Nephron progenitor cell (in vitro differentiated cells): ENCODE results near the gene FLNA.
"Not testable (repeated sequence)": the region's sequence is repeated elsewhere in the genome, so short reads cannot be mapped to it uniquely, and the experiment has no call there.

Source experiments
- DNase-seq: peaks from one replicate; pipeline ENCODE4 v3.0.0; 2021
- H3K27ac Mint-ChIP-seq: 2 replicates; pipeline ENCODE4 v1.8.0; 2021; ENCODE audit warnings: mild to moderate bottlenecking, moderate library complexity, mixed read lengths
- H3K27me3 Mint-ChIP-seq: 2 replicates; pipeline ENCODE4 v1.8.0; 2021; ENCODE audit warnings: mild to moderate bottlenecking, low read depth, mixed read lengths; ENCODE audit not compliant: poor library complexity
- H3K36me3 Mint-ChIP-seq: 2 replicates; pipeline ENCODE4 v1.8.0; 2021; ENCODE audit warnings: low read depth, mixed read lengths
- H3K4me1 Mint-ChIP-seq: 2 replicates; pipeline ENCODE4 v1.8.0; 2021; ENCODE audit warnings: mixed read lengths
- H3K4me3 Mint-ChIP-seq: 2 replicates; pipeline ENCODE4 v1.8.0; 2021; ENCODE audit warnings: mild to moderate bottlenecking, moderate library complexity, mixed read lengths
- H3K9me3 Mint-ChIP-seq: 2 replicates; pipeline ENCODE4 v1.8.0; 2021; ENCODE audit warnings: mild to moderate bottlenecking, moderate library complexity, mixed read lengths
- TF ChIP-seq, protein P1 (sequence below): fragments of 200-600 bp; sonication (generic); IDR thresholded peaks from 2 replicates; pipeline ENCODE4 v1.5.0; 2021; ENCODE audit warnings: antibody characterized with exemption

The FLNA gene

DNA sequence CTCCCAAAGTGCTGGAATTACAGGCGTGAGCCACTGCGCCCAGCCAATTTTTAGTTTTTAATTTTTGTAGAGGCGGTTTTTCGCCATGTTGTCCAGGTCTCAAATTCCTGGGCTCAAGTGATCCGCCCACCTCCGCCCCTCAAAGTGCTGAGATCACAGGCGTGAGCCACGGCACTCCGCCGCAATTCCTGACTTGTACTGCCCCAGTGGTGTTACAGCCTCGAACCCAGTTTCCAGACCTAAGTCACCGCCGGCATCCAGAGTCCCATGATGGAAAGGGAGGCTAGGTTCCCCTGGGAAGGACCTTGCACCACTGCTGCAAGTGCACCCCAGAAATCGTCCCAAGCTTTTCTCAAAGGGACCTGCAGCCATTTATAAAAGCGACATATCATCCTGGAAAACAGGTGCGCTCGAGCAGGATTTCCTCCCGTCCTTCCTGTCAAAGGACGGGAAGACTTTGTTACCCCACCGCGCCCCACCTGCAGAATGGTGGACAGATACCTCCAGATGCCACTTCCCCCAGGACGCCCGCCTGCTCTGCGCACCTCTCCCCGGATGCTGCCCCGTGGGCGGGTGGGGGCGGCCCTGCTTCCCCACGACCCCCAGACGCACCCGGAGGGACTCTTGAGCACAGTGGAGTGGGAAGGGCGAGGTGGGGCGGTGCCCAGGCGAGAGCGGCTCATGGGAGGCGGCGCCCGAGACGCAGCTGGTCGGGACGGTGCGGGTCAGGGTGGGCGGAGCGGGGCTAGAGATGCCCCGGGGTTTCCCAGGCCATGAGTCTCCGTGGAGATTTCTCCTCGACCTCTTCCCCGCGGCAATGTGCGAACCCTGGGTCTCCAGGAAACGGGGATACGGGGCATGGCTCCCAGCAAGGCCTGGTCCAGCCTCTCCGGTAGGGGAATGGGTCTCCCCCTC lies 22.8 kb upstream of the FLNA start:
- TF ChIP-seq, protein P1, sequence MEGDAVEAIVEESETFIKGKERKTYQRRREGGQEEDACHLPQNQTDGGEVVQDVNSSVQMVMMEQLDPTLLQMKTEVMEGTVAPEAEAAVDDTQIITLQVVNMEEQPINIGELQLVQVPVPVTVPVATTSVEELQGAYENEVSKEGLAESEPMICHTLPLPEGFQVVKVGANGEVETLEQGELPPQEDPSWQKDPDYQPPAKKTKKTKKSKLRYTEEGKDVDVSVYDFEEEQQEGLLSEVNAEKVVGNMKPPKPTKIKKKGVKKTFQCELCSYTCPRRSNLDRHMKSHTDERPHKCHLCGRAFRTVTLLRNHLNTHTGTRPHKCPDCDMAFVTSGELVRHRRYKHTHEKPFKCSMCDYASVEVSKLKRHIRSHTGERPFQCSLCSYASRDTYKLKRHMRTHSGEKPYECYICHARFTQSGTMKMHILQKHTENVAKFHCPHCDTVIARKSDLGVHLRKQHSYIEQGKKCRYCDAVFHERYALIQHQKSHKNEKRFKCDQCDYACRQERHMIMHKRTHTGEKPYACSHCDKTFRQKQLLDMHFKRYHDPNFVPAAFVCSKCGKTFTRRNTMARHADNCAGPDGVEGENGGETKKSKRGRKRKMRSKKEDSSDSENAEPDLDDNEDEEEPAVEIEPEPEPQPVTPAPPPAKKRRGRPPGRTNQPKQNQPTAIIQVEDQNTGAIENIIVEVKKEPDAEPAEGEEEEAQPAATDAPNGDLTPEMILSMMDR = no peak
- Mint-ChIP-seq H3K9me3 (peaks cover 40% of the 10 kb centered on the region), H3K4me3 (peak overlapping the region; percentile 98), H3K27ac (peak overlapping the region; percentile 99), H3K4me1 (peaks cover 19% of the 10 kb centered on the region), H3K36me3 (peaks cover 21% of the 10 kb centered on the region), H3K27me3 (peaks cover 7% of the 10 kb centered on the region)
- DNase-seq = peak; percentile 63

DNA sequence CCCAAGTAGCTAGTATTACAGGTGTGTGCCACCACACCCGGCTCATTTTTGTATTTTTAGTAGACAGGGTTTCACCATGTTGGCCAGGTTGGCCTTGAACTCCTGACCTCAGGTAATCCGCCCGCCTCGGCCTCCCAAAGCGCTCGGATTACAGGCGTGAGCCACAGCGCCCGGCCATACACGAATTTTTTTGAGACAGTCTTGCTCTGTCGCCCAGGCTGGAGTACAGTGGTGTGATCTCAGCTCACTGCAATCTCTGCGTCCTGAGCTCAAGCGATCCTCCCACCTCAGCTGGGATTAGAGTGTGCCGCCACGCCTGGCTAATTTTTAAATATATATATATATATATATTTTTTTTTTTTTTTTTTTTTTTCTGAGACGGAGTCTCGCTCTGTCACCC lies 21.9 kb upstream of the FLNA start:
- not testable (repeated sequence) for H3K27ac Mint-ChIP-seq, DNase-seq, H3K4me3 Mint-ChIP-seq, H3K27me3 Mint-ChIP-seq
- Mint-ChIP-seq H3K36me3 (peaks cover 21% of the 10 kb centered on the region), H3K9me3 (peaks cover 37% of the 10 kb centered on the region), H3K4me1 (peaks cover 19% of the 10 kb centered on the region)

DNA sequence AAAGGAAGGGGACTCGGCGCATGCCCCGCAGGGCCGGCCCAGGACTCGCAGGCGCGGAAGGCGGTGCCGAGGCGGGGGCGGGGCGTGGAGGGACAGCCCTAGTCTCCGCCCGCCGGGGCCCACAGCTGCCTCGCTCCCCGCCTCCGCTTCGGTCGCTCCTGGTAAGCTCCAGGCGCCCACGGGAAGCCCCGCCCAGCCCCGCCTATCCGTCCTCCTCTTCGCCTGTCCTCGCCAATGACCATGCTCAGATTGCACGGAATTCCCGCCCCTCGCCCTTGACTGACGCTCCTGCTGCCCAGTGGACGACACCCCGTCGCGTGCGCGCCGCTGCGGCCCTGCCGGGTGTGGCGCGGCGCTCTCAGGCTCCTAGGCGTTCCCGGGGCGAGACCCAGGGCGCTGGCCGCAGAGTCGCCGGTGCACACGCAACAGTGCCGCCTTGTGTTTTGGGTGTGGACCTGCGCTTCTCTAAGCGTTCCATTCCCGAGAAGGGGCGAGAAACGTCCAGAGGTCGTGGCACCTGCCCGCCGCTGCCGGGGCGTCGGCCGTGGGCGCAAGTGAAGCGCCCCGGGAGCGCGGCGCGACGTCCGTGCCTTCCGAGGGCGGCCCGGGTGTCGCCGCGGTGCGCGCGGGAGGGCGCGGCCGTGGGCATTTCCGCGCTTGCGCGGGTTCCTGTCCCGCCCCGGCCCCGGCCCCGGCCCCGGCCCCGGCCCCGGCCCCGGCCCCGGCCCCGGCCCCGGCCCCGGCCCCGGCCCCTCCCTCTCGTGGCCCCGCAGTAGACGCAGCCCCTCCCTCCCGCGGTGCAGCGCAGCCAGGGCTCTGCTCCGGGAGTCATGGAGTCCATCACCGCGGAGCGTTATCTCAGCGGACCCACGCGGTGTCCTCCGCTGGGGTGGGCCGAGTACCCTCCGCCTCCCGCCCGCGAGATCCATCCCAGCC lies 15.6 kb upstream of the FLNA start:
- H3K4me3 Mint-ChIP-seq, H3K27ac Mint-ChIP-seq, H3K27me3 Mint-ChIP-seq, H3K9me3 Mint-ChIP-seq, H3K4me1 Mint-ChIP-seq, DNase-seq, H3K36me3 Mint-ChIP-seq: not testable (repeated sequence)

DNA sequence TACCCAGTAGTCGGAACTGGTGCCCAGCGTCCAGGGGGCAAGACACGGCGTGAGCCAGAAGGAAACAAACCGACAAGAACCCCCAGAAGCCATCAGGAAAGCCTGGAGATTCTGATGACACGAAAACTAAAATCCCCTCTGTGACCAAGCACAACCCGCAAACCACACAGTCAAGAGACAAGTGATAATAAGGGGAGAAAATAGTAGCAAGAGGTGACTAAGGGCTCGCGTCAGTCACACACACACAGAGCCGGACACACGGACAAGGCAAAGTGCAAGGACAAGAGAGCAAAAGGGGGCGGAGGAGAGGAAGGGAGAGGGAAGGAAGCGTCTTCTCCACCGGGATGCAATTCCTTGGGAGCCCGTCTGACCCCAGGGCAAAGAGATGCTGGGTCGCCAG lies 14.2 kb upstream of the FLNA start:
- not testable (repeated sequence) for H3K4me1 Mint-ChIP-seq, H3K27ac Mint-ChIP-seq, DNase-seq, H3K4me3 Mint-ChIP-seq, H3K9me3 Mint-ChIP-seq, H3K36me3 Mint-ChIP-seq, H3K27me3 Mint-ChIP-seq

DNA sequence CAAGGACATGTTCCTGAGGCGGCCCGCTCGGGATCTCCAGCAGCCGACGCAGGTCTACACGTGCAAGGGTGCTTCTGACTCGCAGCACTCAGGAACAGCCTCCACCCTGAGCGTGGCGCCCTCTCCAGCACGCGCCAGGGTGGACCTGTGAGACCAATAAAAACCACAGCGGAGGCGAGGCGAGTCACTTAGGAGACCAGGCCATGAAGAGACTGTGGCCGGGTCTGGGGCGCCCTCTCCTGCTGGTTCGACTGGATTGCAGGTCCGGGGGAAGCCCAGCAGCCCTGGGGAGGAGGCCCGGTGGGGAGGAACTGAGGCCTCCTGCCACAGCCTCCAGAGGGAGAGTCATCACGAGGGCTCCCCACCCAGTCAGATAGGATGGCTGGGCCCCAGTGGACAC lies 13.7 kb upstream of the FLNA start:
- not testable (repeated sequence) for H3K9me3 Mint-ChIP-seq, H3K4me3 Mint-ChIP-seq, H3K4me1 Mint-ChIP-seq, H3K27ac Mint-ChIP-seq, DNase-seq, H3K36me3 Mint-ChIP-seq, H3K27me3 Mint-ChIP-seq

DNA sequence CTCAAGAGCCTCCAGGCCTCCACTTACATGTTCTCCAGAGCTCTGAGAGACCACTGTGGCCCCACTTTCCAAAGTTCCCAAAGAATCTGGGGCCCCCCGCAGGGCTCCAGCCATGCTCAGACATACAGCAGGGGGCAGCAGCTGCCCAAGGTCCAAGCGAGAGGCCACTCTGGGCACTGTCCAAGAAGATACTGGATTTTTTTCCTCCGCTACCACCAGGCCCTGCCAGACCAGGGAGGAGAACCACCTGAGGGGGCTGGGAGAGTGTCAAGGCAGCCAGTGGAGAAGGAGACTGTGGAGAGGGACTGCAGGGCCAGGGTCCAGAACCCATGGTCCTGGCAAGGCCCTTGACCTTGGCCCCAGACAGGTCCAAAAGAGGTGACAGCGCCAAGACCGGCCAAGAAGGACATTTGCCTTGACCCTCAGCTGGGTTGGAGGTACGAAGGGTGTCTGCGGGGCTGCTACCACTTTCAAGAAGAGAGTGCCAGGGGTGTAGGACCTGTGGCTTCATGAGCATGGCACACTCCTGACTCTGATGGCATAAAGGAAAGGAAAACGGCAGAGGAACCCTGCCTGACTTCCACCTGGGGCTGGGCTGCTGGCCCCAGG lies 10.0 kb upstream of the FLNA start:
- Mint-ChIP-seq H3K27me3 (peaks cover 3% of the 10 kb centered on the region), H3K27ac (no peak overlapping the region), H3K9me3 (peaks cover 25% of the 10 kb centered on the region), H3K4me3 (no peak overlapping the region), H3K36me3 (peaks cover 4% of the 10 kb centered on the region), H3K4me1 (peaks cover 14% of the 10 kb centered on the region)
- no peak for DNase-seq
- TF ChIP-seq, protein P1 = no peak

DNA sequence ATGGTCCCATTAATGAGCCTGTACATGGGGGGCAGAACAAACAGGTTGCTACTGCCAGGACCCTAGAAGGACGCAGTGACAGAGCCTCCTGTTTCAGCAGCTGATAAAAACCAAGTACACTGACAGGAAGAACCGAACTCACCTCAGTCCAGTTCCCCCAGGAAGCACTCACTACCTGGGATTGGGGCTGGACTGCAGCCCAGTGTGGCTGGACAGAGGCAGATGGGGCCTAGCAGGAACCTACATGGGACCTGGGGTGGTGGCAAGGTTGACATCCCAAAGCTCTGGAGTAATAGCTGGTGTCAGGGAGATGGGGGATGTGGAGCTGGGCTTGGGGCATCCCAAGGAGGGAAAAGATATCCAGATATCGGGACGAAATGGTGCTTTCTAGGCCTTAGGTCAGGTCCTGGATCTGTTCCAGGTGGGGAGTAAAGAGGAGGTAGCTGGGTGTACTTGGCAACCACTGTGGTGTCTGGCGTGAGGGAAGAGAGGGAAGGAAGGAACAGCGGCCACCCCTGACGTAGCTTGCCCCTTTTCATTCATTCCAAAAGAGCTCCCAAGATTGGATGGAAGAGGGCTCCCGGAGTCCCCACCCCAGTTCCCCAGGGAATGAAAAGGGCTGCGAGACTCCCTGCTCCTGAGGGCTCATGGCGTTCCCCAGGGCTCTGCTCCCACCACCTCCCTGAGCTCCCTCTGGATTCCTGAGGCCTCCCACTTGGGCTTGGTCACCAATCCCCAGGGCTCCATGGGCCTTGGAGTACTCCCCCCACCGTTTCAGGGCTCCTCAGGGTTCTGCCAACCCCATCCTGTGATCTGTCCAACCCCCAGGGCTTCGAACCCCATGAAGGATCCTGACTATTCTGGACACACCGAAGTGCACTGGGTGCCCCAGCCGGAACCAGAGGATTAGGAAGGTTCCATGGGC lies 9.2 kb upstream of the FLNA start:
- TF ChIP-seq, protein P1 = no peak
- peaks cover 3% of the 10 kb centered on the region for H3K27me3 Mint-ChIP-seq
- peaks cover 4% of the 10 kb centered on the region for H3K36me3 Mint-ChIP-seq
- peaks cover 25% of the 10 kb centered on the region for H3K9me3 Mint-ChIP-seq
- DNase-seq = no peak
- H3K4me1 Mint-ChIP-seq = peaks cover 14% of the 10 kb centered on the region
- H3K27ac Mint-ChIP-seq = no peak overlapping the region
- no peak overlapping the region for H3K4me3 Mint-ChIP-seq
